Fibroblast of skin of right biceps (primary cell): ENCODE measurements around the gene PRX.
"Not testable (repeated sequence)": the region's sequence is repeated elsewhere in the genome, so short reads cannot be mapped to it uniquely, and the experiment has no call there.

Experiments used
- DNase-seq: peaks from one replicate; pipeline ENCODE4 v3.0.0-alpha.2; 2013

Gene PRX

GRCh38 chr19:40414542-40415535, 1.7 kb upstream of the PRX start:
- DNase-seq = no peak

GRCh38 chr19:40412866-40413265, 312 bp downstream of the PRX start:
- DNase-seq = no peak

- no peak for DNase-seq
These were observed 1.1 kb downstream of the PRX start for GRCh38 chr19:40411958-40412499.

GRCh38 chr19:40411125-40411842, 1.9 kb downstream of the PRX start:
- DNase-seq = no peak

GRCh38 chr19:40410030-40410389, 3.2 kb downstream of the PRX start:
- DNase-seq = no peak

GRCh38 chr19:40408598-40408925, 4.6 kb downstream of the PRX start:
- DNase-seq = not testable (repeated sequence)

GRCh38 chr19:40407714-40408597, 5.2 kb downstream of the PRX start:
- no peak for DNase-seq

GRCh38 chr19:40403262-40403984, 9.8 kb downstream of the PRX start:
- DNase-seq = peak; percentile 87

- DNase-seq = peak; percentile 11
These were observed 12.6 kb downstream of the PRX start for GRCh38 chr19:40400559-40400958.

- peak; percentile 46 for DNase-seq
These were observed 14.6 kb downstream of the PRX start for GRCh38 chr19:40398417-40399131.

- DNase-seq = no peak
These were observed 15.6 kb downstream of the PRX start for GRCh38 chr19:40397568-40397906.

GRCh38 chr19:40396886-40397567, 16.2 kb downstream of the PRX start:
- no peak for DNase-seq

GRCh38 chr19:40395956-40396355, 17.2 kb downstream of the PRX start:
- no peak for DNase-seq

- DNase-seq = no peak
These were observed 18.4 kb downstream of the PRX start for GRCh38 chr19:40394816-40395210.

GRCh38 chr19:40393894-40394815, 19.0 kb downstream of the PRX start:
- no peak for DNase-seq

- no peak for DNase-seq
These were observed 20.2 kb downstream of the PRX start for GRCh38 chr19:40392894-40393517.

GRCh38 chr19:40392123-40392522, 21.1 kb downstream of the PRX start:
- no peak for DNase-seq

GRCh38 chr19:40390084-40390742, 23.0 kb downstream of the PRX start, which contains the start of gene HIPK4:
Gene HIPK4 (minus strand): TSS chr19:40390181. CDS start chr19:40389902, 279 bp downstream.
- DNase-seq = no peak
